ENCODE data around the gene LARGE2. TPM values are rescaled to one million over a fixed set of nuclear protein-coding genes. Genes with fewer than 3 reads are reported as not detected.

The LARGE2 gene
- total RNA-seq, 1 donor from 2014 or later = not detected

DNA sequence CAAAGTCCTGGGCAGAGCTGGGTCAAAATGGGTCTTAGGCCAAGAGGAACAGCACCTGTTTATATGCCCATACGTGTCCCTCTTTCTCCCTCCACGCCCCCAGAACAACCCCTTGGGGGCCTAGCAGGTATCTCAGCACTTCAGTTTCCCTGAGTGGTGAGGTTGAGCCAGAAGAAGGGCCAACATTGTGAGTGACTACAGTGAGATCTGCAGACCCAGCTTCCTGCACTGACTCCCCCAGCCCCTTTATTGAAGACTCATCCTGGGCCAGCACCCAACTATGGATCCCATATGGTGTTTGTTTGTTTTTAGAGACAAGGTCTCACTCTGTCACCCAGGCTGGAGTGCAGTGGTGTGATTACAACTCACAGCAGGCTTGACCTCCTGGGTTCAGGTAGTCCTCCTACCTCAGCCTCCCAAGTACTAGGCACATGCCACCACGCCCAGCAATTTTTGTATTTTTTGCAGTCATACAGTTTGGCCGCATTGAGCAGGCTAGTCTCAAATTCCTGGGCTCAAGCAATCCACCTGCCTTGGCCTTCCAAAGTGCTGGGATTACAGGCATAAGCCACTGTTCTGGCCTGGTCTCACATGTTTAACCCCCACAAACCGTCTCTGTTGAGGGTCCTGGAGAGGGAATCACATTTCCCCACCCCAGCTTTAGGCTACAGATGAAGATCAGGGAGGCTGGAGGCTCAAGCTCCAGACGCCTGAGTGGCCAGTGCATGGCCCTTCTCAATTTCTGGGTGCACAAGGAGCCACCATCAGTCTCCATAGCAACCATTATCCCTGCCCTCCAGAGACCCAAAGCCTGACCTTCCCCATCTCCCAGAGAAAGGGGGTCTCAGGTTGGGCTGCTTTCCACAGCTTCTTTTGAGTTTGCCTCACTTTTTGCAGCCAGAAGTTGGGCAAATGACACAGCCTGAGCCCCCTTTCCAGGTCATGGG, 1.7 kb upstream of the LARGE2 start:
- H3K4me3 ChIP-seq (ENCODE audit: low read length in 3 of 3) = no peak overlapping the region
- H3K27ac ChIP-seq (ENCODE audit: low read depth, low read length) = no peak overlapping the region
- H3K36me3 ChIP-seq (ENCODE audit: control insufficient read depth in 3 of 3, insufficient read depth in 3 of 3, low read length in 3 of 3) = peaks cover 0 to 4% (median 4%) of the 10 kb centered on the region in 3 donors
- H3K4me1 ChIP-seq (ENCODE audit: control insufficient read depth in 3 of 3, insufficient read depth in 3 of 3, low read length in 3 of 3) = peaks cover 28 to 35% (median 29%) of the 10 kb centered on the region in 3 donors
- no peak overlapping the region for H3K9ac ChIP-seq (ENCODE audit: low read depth in 1 of 3, low read length in 3 of 3)
- no peaks in the 10 kb centered on the region for H3K9me3 ChIP-seq (ENCODE audit: control insufficient read depth in 3 of 3, low read length in 3 of 3)
- peaks cover 20 to 24% (median 22%) of the 10 kb centered on the region in 3 donors for H3K27me3 ChIP-seq (ENCODE audit: control insufficient read depth in 3 of 3, insufficient read depth in 3 of 3, low read length in 3 of 3)

DNA sequence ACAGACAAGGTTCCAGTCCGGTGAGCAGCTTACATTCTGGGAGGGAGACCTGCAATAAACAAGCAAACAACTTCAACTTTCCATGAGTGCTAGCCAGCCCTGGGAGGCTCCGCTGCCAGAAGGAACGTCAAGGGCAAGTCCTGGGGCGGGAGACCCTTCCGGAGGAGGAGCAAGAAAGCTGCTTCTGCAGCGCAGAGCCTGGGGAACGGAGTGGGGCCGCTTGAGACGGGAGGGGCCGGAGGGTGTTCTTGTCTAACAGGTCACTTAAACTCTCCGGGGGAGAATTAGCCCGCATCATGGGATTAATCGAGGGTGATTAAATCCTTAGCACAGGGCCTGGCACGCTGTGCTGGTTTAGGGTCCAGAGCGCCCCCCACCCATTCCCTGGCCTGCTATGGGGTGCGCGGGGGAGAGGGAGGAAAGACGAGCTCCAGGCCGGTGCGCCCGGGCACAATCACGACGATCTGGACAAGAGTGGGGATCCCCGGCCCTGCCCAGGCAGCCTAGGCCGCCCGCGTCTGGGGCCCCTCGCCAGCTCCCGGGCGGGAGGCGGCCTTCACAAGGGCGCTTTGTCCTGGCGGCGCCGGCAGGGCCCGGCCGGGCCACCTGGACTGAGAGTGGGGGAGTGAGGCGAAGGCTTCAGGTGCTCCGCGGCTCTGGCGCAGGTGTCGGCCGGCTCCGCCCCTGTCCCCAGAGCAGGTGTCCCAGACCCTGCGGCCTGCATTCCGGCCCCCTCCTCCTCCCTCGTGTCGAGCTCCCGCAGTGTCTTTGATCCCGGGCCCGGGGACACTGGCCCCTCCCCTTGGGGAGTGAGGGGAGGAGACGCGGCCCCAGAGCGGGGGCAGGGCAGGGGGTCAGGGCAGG, 663 bp upstream of the LARGE2 start:
- no peak overlapping the region for H3K9ac ChIP-seq (ENCODE audit: low read depth in 1 of 3, low read length in 3 of 3)
- H3K9me3 ChIP-seq (ENCODE audit: control insufficient read depth in 3 of 3, low read length in 3 of 3) = no peaks in the 10 kb centered on the region
- H3K4me3 ChIP-seq (ENCODE audit: low read length in 3 of 3) = no peak overlapping the region
- no peak overlapping the region for H3K27ac ChIP-seq (ENCODE audit: low read depth, low read length)
- peaks cover 21 to 26% (median 23%) of the 10 kb centered on the region in 3 donors for H3K4me1 ChIP-seq (ENCODE audit: control insufficient read depth in 3 of 3, insufficient read depth in 3 of 3, low read length in 3 of 3)
- H3K27me3 ChIP-seq (ENCODE audit: control insufficient read depth in 3 of 3, insufficient read depth in 3 of 3, low read length in 3 of 3) = peaks cover 28 to 34% (median 29%) of the 10 kb centered on the region in 3 donors
- H3K36me3 ChIP-seq (ENCODE audit: control insufficient read depth in 3 of 3, insufficient read depth in 3 of 3, low read length in 3 of 3) = no peaks in the 10 kb centered on the region

DNA sequence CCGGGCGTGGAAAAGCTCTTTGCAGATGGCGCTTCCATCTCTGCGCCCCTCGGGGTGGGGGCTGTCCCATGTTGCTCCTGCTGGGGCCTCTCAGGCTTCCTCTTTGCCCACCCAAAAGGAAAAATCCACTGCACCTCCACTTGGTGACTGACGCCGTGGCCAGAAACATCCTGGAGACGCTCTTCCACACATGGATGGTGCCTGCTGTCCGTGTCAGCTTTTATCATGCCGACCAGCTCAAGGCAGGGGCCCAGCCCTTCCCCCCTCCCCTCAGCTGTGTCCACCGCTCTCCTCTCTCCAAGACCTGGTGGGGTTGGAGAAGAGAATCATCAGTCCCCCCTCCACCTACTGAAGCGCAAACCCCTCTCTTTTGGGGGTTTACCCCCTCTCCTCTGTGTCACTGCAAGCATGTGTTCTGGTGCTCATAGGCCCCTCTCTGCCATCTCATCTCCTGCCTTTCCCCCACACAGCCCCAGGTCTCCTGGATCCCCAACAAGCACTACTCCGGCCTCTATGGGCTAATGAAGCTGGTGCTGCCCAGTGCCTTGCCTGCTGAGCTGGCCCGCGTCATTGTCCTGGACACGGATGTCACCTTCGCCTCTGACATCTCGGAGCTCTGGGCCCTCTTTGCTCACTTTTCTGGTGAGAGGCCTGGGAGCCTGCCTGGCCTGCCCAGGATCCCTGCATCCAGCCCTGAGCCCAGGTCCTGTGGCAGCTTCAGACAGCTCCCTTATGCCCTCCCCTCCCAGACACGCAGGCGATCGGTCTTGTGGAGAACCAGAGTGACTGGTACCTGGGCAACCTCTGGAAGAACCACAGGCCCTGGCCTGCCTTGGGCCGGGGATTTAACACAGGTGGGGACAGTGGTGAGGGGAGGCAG, 1.8 kb downstream of the LARGE2 start:
- H3K4me1 ChIP-seq (ENCODE audit: control insufficient read depth in 3 of 3, insufficient read depth in 3 of 3, low read length in 3 of 3) = peaks cover 5 to 11% (median 8%) of the 10 kb centered on the region in 3 donors
- H3K9ac ChIP-seq (ENCODE audit: low read depth in 1 of 3, low read length in 3 of 3) = no peak overlapping the region
- peaks cover 28 to 42% (median 29%) of the 10 kb centered on the region in 3 donors for H3K27me3 ChIP-seq (ENCODE audit: control insufficient read depth in 3 of 3, insufficient read depth in 3 of 3, low read length in 3 of 3)
- no peaks in the 10 kb centered on the region for H3K36me3 ChIP-seq (ENCODE audit: control insufficient read depth in 3 of 3, insufficient read depth in 3 of 3, low read length in 3 of 3)
- H3K4me3 ChIP-seq (ENCODE audit: low read length in 3 of 3) = no peak overlapping the region
- no peak overlapping the region for H3K27ac ChIP-seq (ENCODE audit: low read depth, low read length)
- H3K9me3 ChIP-seq (ENCODE audit: control insufficient read depth in 3 of 3, low read length in 3 of 3) = no peaks in the 10 kb centered on the region

DNA sequence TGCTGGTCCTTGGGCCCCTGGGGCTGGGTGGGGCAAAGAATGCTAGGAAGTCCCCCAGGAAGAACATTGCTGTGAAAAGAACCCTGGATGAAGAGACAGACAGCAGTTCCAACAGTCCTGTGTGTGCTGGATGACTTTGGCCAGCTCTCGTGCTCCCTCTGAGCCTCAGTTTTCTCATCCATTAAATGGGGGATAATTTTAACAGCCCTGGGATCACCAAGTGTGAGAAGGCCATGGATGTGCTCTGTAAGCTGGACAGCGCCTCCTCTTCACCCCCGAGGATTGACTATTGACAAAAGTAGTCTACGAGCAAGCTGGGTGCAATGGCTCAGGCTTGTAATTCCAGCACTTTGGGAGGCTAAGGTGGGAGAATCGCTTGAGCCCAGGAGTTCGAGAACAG, 2.5 kb downstream of the LARGE2 start:
- Histone ChIP-seq H3K27ac (ENCODE audit: low read depth, low read length) (no peak overlapping the region), H3K4me1 (ENCODE audit: control insufficient read depth in 3 of 3, insufficient read depth in 3 of 3, low read length in 3 of 3) (peaks cover 4 to 11% (median 7%) of the 10 kb centered on the region in 3 donors), H3K9me3 (ENCODE audit: control insufficient read depth in 3 of 3, low read length in 3 of 3) (no peaks in the 10 kb centered on the region), H3K9ac (ENCODE audit: low read depth in 1 of 3, low read length in 3 of 3) (no peak overlapping the region), H3K4me3 (ENCODE audit: low read length in 3 of 3) (no peak overlapping the region), H3K36me3 (ENCODE audit: control insufficient read depth in 3 of 3, insufficient read depth in 3 of 3, low read length in 3 of 3) (no peaks in the 10 kb centered on the region), H3K27me3 (ENCODE audit: control insufficient read depth in 3 of 3, insufficient read depth in 3 of 3, low read length in 3 of 3) (peaks cover 28 to 42% (median 29%) of the 10 kb centered on the region in 3 donors)

DNA sequence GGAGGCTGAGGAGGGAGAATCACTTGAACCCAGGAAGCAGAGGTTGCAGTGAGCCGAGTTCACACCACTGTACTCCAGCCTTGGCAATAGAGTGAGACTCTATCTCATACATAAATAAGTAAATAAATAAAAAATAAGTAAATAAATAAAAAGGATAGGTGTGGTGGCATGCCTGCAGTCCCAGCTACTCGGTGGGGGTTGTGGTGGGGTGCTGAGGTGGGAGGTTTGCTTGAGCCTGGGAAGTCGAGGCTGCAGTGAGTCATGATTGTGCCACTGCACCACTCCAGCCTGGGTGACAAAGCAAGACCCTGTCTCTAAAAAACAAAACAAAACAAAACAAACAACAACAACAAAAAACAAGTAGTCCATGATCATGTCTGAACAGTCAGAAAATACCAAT, 3.1 kb downstream of the LARGE2 start:
- Histone ChIP-seq H3K9ac (ENCODE audit: low read depth in 1 of 3, low read length in 3 of 3) (no peak overlapping the region), H3K36me3 (ENCODE audit: control insufficient read depth in 3 of 3, insufficient read depth in 3 of 3, low read length in 3 of 3) (no peaks in the 10 kb centered on the region), H3K27me3 (ENCODE audit: control insufficient read depth in 3 of 3, insufficient read depth in 3 of 3, low read length in 3 of 3) (peaks cover 28 to 42% (median 29%) of the 10 kb centered on the region in 3 donors), H3K27ac (ENCODE audit: low read depth, low read length) (no peak overlapping the region), H3K4me3 (ENCODE audit: low read length in 3 of 3) (no peak overlapping the region), H3K4me1 (ENCODE audit: control insufficient read depth in 3 of 3, insufficient read depth in 3 of 3, low read length in 3 of 3) (peaks cover 8 to 10% (median 10%) of the 10 kb centered on the region in 3 donors), H3K9me3 (ENCODE audit: control insufficient read depth in 3 of 3, low read length in 3 of 3) (no peaks in the 10 kb centered on the region)

DNA sequence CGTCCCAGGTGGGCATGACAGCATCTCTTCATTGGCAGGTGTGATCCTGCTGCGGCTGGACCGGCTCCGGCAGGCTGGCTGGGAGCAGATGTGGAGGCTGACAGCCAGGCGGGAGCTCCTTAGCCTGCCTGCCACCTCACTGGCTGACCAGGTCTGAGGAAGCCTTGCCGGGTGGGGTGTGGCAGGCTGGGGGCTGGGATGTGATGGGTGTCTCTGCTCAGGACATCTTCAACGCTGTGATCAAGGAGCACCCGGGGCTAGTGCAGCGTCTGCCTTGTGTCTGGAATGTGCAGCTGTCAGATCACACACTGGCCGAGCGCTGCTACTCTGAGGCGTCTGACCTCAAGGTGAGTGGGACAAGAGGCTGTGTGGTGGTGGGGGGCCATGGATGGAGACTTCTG, 3.5 kb downstream of the LARGE2 start:
- Histone ChIP-seq H3K27me3 (ENCODE audit: control insufficient read depth in 3 of 3, insufficient read depth in 3 of 3, low read length in 3 of 3) (peaks cover 28 to 42% (median 29%) of the 10 kb centered on the region in 3 donors), H3K36me3 (ENCODE audit: control insufficient read depth in 3 of 3, insufficient read depth in 3 of 3, low read length in 3 of 3) (no peaks in the 10 kb centered on the region)

DNA sequence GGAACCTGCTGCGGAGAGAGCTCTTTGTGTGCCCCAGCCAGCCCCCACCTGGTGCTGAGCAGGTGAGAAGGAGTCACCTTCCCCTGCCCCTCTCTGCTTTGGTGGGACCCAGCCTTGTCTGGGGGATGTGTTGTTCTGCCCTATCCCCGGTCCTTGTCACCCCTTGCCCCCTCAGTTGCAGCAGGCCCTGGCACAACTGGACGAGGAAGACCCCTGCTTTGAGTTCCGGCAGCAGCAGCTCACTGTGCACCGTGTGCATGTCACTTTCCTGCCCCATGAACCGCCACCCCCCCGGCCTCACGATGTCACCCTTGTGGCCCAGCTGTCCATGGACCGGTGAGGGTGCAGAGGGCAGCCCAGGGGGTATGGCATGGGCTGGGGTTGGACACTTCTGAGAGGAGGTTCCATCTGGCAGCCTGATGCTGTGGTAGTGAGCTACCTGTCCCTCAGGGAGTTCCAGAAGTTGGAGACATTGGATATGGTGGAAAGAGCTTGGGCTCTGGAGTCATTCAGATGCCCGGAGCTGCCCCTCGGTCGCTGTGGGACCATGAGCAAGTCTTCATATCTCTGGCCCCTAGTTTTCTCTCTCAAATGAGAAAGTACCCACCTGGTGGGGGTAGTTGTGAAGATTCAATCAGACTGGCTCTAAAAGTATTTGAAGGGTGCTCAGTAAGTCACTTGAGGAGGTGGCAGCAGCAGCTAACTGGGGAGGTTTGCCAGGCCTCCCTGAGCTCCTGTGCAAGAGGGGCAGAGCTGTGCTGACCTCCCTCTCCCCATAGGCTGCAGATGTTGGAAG, 4.3 kb downstream of the LARGE2 start:
- no peak overlapping the region for H3K4me3 ChIP-seq (ENCODE audit: low read length in 3 of 3)
- no peak overlapping the region for H3K27ac ChIP-seq (ENCODE audit: low read depth, low read length)
- H3K36me3 ChIP-seq (ENCODE audit: control insufficient read depth in 3 of 3, insufficient read depth in 3 of 3, low read length in 3 of 3) = peaks cover 0 to 3% (median 0%) of the 10 kb centered on the region in 3 donors
- peaks cover 8 to 17% (median 10%) of the 10 kb centered on the region in 3 donors for H3K4me1 ChIP-seq (ENCODE audit: control insufficient read depth in 3 of 3, insufficient read depth in 3 of 3, low read length in 3 of 3)
- no peak overlapping the region for H3K9ac ChIP-seq (ENCODE audit: low read depth in 1 of 3, low read length in 3 of 3)
- H3K9me3 ChIP-seq (ENCODE audit: control insufficient read depth in 3 of 3, low read length in 3 of 3) = no peaks in the 10 kb centered on the region
- peaks cover 24 to 42% (median 29%) of the 10 kb centered on the region in 3 donors for H3K27me3 ChIP-seq (ENCODE audit: control insufficient read depth in 3 of 3, insufficient read depth in 3 of 3, low read length in 3 of 3)

More for the DNA sequence above, 3.5 kb downstream of the LARGE2 start:
- Histone ChIP-seq H3K4me1 (ENCODE audit: control insufficient read depth in 3 of 3, insufficient read depth in 3 of 3, low read length in 3 of 3) (peaks cover 8 to 14% (median 10%) of the 10 kb centered on the region in 3 donors), H3K4me3 (ENCODE audit: low read length in 3 of 3) (no peak overlapping the region), H3K9ac (ENCODE audit: low read depth in 1 of 3, low read length in 3 of 3) (no peak overlapping the region), H3K9me3 (ENCODE audit: control insufficient read depth in 3 of 3, low read length in 3 of 3) (no peaks in the 10 kb centered on the region), H3K27ac (ENCODE audit: low read depth, low read length) (no peak overlapping the region)

DNA sequence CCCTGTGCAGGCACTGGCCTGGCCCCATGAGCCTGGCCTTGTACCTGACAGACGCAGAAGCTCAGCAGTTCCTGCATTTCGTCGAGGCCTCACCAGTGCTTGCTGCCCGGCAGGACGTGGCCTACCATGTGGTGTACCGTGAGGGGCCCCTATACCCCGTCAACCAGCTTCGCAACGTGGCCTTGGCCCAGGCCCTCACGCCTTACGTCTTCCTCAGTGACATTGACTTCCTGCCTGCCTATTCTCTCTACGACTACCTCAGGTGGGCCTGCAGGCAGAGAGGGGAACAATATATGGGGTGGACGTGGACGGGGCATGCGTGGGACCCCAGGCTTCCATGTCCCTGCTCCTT, 4.9 kb downstream of the LARGE2 start:
- peaks cover 0 to 9% (median 4%) of the 10 kb centered on the region in 3 donors for H3K36me3 ChIP-seq (ENCODE audit: control insufficient read depth in 3 of 3, insufficient read depth in 3 of 3, low read length in 3 of 3)
- H3K27me3 ChIP-seq (ENCODE audit: control insufficient read depth in 3 of 3, insufficient read depth in 3 of 3, low read length in 3 of 3) = peaks cover 21 to 42% (median 24%) of the 10 kb centered on the region in 3 donors
- H3K4me1 ChIP-seq (ENCODE audit: control insufficient read depth in 3 of 3, insufficient read depth in 3 of 3, low read length in 3 of 3) = peaks cover 7 to 17% (median 8%) of the 10 kb centered on the region in 3 donors
- no peak overlapping the region for H3K9ac ChIP-seq (ENCODE audit: low read depth in 1 of 3, low read length in 3 of 3)
- H3K4me3 ChIP-seq (ENCODE audit: low read length in 3 of 3) = no peak overlapping the region
- H3K27ac ChIP-seq (ENCODE audit: low read depth, low read length) = no peak overlapping the region
- no peaks in the 10 kb centered on the region for H3K9me3 ChIP-seq (ENCODE audit: control insufficient read depth in 3 of 3, low read length in 3 of 3)

Measured in skeletal muscle tissue (tissue), 4 donors.